ENCODE measurements around the gene AP5B1.

AP5B1 gene

DNA sequence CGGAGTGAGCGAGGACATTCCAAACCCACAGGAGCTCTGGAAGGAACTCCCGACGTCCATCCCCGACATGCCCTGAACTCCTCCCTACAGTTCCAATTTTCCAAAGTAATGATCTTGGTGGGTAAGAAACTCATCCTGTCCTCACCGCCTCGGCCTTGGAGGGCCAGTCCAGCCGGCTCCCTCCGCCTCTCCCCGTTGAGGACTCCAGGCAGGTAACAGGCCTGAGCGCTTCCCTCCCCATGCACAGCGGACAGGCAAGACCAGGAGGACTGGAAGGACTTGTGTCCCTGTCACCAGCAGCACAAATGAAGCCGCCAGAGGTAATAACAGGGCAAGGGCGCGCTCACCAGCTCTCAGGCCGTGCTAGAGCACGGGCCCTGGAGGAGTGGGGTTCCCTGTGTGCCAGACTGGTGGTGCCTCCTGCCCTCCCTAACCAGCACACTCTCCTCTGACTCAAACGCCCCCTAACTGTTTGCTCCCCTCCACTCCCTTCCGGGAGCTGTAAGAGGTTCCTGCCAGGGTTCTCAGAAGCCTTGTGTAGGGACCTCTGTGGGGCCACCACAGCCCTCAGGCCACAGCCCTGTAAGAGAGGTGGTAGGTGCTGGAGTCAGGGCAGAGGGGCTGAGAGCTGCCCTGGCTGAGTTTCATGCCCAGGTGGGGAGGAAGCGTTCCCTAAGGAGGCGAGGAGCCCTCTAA is 23.2 kb upstream of the AP5B1 start:
- Histone ChIP-seq H2AFZ (ENCODE audit: low read length) (no peak overlapping the region), H3K36me3 (ENCODE audit: insufficient read depth, low read length) (no peaks in the 10 kb centered on the region), H3F3A (ENCODE audit: insufficient read depth, low read length) (no peaks in the 10 kb centered on the region), H3K27ac (ENCODE audit: low read depth, low read length, poor library complexity, severe bottlenecking) (no peak overlapping the region), H3K9me3 (ENCODE audit: low read length) (no peaks in the 10 kb centered on the region), H3K27me3 (ENCODE audit: insufficient read depth, low read length) (peaks cover 10% of the 10 kb centered on the region; the same call in 1 of the 2 replicates), H3K9me2 (ENCODE audit: low read depth, low read length) (no peaks in the 10 kb centered on the region), H3K4me2 (ENCODE audit: low read length) (no peak overlapping the region), H3K4me1 (ENCODE audit: insufficient read depth, low read length, severe bottlenecking) (no peaks in the 10 kb centered on the region), H3K79me2 (ENCODE audit: insufficient read depth, low read length) (no peaks in the 10 kb centered on the region), H3K4me3 (ENCODE audit: low read depth, low read length, poor library complexity, severe bottlenecking) (no peak overlapping the region), H3K9ac (ENCODE audit: low read length) (no peak overlapping the region), H4K20me1 (ENCODE audit: insufficient read depth, low read length) (no peaks in the 10 kb centered on the region)
- TF ChIP-seq EZH2 (IDR thresholded peaks at IDR 0.05; ENCODE audit: borderline replicate concordance, low read length) = no peak

GRCh38 chr11:65802841-65803240 is 22.1 kb upstream of the AP5B1 start:
- Histone ChIP-seq H3K4me2 (ENCODE audit: low read length) (no peak overlapping the region), H3K4me3 (ENCODE audit: low read depth, low read length, poor library complexity, severe bottlenecking) (no peak overlapping the region), H3K27me3 (ENCODE audit: insufficient read depth, low read length) (0 out of 2 replicates have a peak, but pooled peaks cover 6% of the 10 kb centered on the region), H3K9me3 (ENCODE audit: low read length) (no peaks in the 10 kb centered on the region), H2AFZ (ENCODE audit: low read length) (no peak overlapping the region), H3K9ac (ENCODE audit: low read length) (no peak overlapping the region), H3F3A (ENCODE audit: insufficient read depth, low read length) (no peaks in the 10 kb centered on the region), H4K20me1 (ENCODE audit: insufficient read depth, low read length) (no peaks in the 10 kb centered on the region), H3K79me2 (ENCODE audit: insufficient read depth, low read length) (no peaks in the 10 kb centered on the region), H3K4me1 (ENCODE audit: insufficient read depth, low read length, severe bottlenecking) (no peaks in the 10 kb centered on the region), H3K36me3 (ENCODE audit: insufficient read depth, low read length) (no peaks in the 10 kb centered on the region), H3K9me2 (ENCODE audit: low read depth, low read length) (no peaks in the 10 kb centered on the region), H3K27ac (ENCODE audit: low read depth, low read length, poor library complexity, severe bottlenecking) (no peak overlapping the region)
- TF ChIP-seq CTCF (IDR thresholded peaks at IDR 0.05; ENCODE audit: low read length) (no peak), EZH2 (IDR thresholded peaks at IDR 0.05; ENCODE audit: borderline replicate concordance, low read length) (no peak)

- no peaks in the 10 kb centered on the region for H3K9me3 ChIP-seq (ENCODE audit: low read length)
- no peaks in the 10 kb centered on the region for H3K79me2 ChIP-seq (ENCODE audit: insufficient read depth, low read length)
- no peaks in the 10 kb centered on the region for H3K36me3 ChIP-seq (ENCODE audit: insufficient read depth, low read length)
- no peaks in the 10 kb centered on the region for H3F3A ChIP-seq (ENCODE audit: insufficient read depth, low read length)
- H3K27me3 ChIP-seq (ENCODE audit: insufficient read depth, low read length) = 0 out of 2 replicates have a peak, but pooled peaks cover 6% of the 10 kb centered on the region
- H3K4me1 ChIP-seq (ENCODE audit: insufficient read depth, low read length, severe bottlenecking) = no peaks in the 10 kb centered on the region
- no peak overlapping the region for H2AFZ ChIP-seq (ENCODE audit: low read length)
- no peaks in the 10 kb centered on the region for H3K9me2 ChIP-seq (ENCODE audit: low read depth, low read length)
- no peak overlapping the region for H3K27ac ChIP-seq (ENCODE audit: low read depth, low read length, poor library complexity, severe bottlenecking)
- no peak overlapping the region for H3K9ac ChIP-seq (ENCODE audit: low read length)
- no peaks in the 10 kb centered on the region for H4K20me1 ChIP-seq (ENCODE audit: insufficient read depth, low read length)
- H3K4me3 ChIP-seq (ENCODE audit: low read depth, low read length, poor library complexity, severe bottlenecking) = no peak overlapping the region
- no peak overlapping the region for H3K4me2 ChIP-seq (ENCODE audit: low read length)
- TF ChIP-seq EZH2 (IDR thresholded peaks at IDR 0.05; ENCODE audit: borderline replicate concordance, low read length) (no peak), CTCF (IDR thresholded peaks at IDR 0.05; ENCODE audit: low read length) (no peak)
These were observed 20.6 kb upstream of the AP5B1 start for GRCh38 chr11:65801153-65801987.

Data from OCI-LY1 (cell line).